A549 (cell line): ENCODE results near the gene COL4A6.

Source experiments
- BHLHE40 ChIP-seq: IDR thresholded peaks from 2 replicates; pipeline ENCODE4 v1.6.1; 2012; ENCODE audit warnings: low read depth, low read length, inconsistent platforms
- CTCF ChIP-seq: fragments of >200 bp; sonication (Bioruptor Twin); formaldehyde crosslinking; IDR thresholded peaks from 3 replicates; pipeline ENCODE4 v1.5.1; 2016
- E2F6 ChIP-seq: IDR thresholded peaks from 2 replicates; pipeline ENCODE4 v1.6.1; 2012; ENCODE audit warnings: low read depth, borderline replicate concordance
- EP300 ChIP-seq, 2 experiments: fragments of >200 bp; sonication (Bioruptor Twin); formaldehyde crosslinking; IDR thresholded peaks; 2 replicates in 1 of 2; 3 replicates in 1 of 2; pipeline ENCODE4 v1.6.1; 2016 to 2017
- KDM5A ChIP-seq: fragments of 200-600 bp; sonication (generic); IDR thresholded peaks from 2 replicates; pipeline ENCODE4 v1.6.1; 2016; ENCODE audit warnings: antibody characterized with exemption, mild to moderate bottlenecking
- PBX3 ChIP-seq: IDR thresholded peaks from 2 replicates; pipeline ENCODE4 v1.6.1; 2012
- POLR2A ChIP-seq: IDR thresholded peaks from 2 replicates; pipeline ENCODE4 v1.6.1; 2012; ENCODE audit warnings: mild to moderate bottlenecking, low read length
- REST ChIP-seq: fragments of 200-600 bp; sonication (generic); IDR thresholded peaks from 2 replicates; pipeline ENCODE4 v1.6.1; 2016; ENCODE audit warnings: antibody characterized with exemption, mild to moderate bottlenecking, moderate library complexity
- TP53 ChIP-seq: fragments of 250-450 bp; sonication (Bioruptor Pico); IDR thresholded peaks from 2 replicates; pipeline ENCODE4 v1.5.0; 2021; ENCODE audit warnings: mild to moderate bottlenecking, moderate library complexity
- USF2 ChIP-seq: fragments of 450-650 bp; IDR thresholded peaks from 2 replicates; pipeline ENCODE4 v1.6.1; 2014; ENCODE audit warnings: antibody characterized with exemption

GRCh38 chrX:108216919-108217571, 221.2 kb downstream of the COL4A6 start:
- TF ChIP-seq CTCF: no peak
- no peak for TF ChIP-seq PBX3
- TF ChIP-seq BHLHE40: no peak
- TF ChIP-seq POLR2A: no peak
- no peak for TF ChIP-seq EP300 (IDR thresholded peaks at IDR 0.05)
- TF ChIP-seq TP53 (CRISPR knock-in tag): no peak
- no peak for TF ChIP-seq USF2
- no peak for TF ChIP-seq KDM5A
- TF ChIP-seq E2F6: no peak
- no peak for TF ChIP-seq REST
